ENCODE measurements around the gene SLC5A11. TPM values are rescaled to one million over a fixed set of nuclear protein-coding genes. Genes with fewer than 3 reads are reported as not detected.

SLC5A11 gene
- polyA plus RNA-seq, 1 donor = 0.10 TPM

- DNase-seq = no peak
Observed at GRCh38 chr16:24925163-24925562, 79.4 kb downstream of the SLC5A11 start.

GRCh38 chr16:24929409-24929808, 83.6 kb downstream of the SLC5A11 start:
- DNase-seq = no peak

GRCh38 chr16:24930440-24930839, 84.7 kb downstream of the SLC5A11 start:
- no peak for DNase-seq

GRCh38 chr16:24931091-24931490, 85.3 kb downstream of the SLC5A11 start:
- no peak for DNase-seq

GRCh38 chr16:24935336-24935735, 89.6 kb downstream of the SLC5A11 start:
- DNase-seq = no peak

- DNase-seq = no peak
Observed at GRCh38 chr16:24936151-24936550, 90.4 kb downstream of the SLC5A11 start.

- no peak for DNase-seq
Observed at GRCh38 chr16:24939224-24939623, 93.5 kb downstream of the SLC5A11 start.

GRCh38 chr16:24939738-24940137, 94.0 kb downstream of the SLC5A11 start:
- DNase-seq = no peak

- no peak for DNase-seq
Observed at GRCh38 chr16:24943471-24943870, 97.7 kb downstream of the SLC5A11 start.

GRCh38 chr16:24944206-24944605, 98.4 kb downstream of the SLC5A11 start:
- no peak for DNase-seq

- no peak for DNase-seq
Observed at GRCh38 chr16:24946155-24946554, 100.4 kb downstream of the SLC5A11 start.

GRCh38 chr16:24950275-24950674, 104.5 kb downstream of the SLC5A11 start:
- DNase-seq = no peak

- DNase-seq = no peak
Observed at GRCh38 chr16:24953306-24953705, 107.5 kb downstream of the SLC5A11 start.

GRCh38 chr16:24953721-24954120, 108.0 kb downstream of the SLC5A11 start:
- DNase-seq = no peak

- DNase-seq = no peak
Observed at GRCh38 chr16:24954137-24954536, 108.4 kb downstream of the SLC5A11 start.

- DNase-seq = no peak
Observed at GRCh38 chr16:24955975-24956731, 110.4 kb downstream of the SLC5A11 start.

- no peak for DNase-seq
Observed at GRCh38 chr16:24957887-24958286, 112.1 kb downstream of the SLC5A11 start.

Other genes with a start within 250 kb of the SLC5A11 start
- gene TNRC6A, start 116.3 kb upstream of the SLC5A11 start, polyA plus RNA-seq (ENCODE audit: insufficient read length) = 34.1 TPM
- gene ARHGAP17, start 169.4 kb downstream of the SLC5A11 start, polyA plus RNA-seq (ENCODE audit: insufficient read length) = 41.3 TPM

All from hindlimb muscle (tissue), 1 donor.